Stromal cell of bone marrow (primary cell): ENCODE measurements around the gene CMIP.
"Not testable (repeated sequence)": the region's sequence is repeated elsewhere in the genome, so short reads cannot be mapped to it uniquely, and the experiment has no call there.

Source experiments
- DNase-seq: peaks from one replicate; pipeline ENCODE4 v3.0.0-alpha.2; 2012; ENCODE audit warnings: low read depth

Gene CMIP

GRCh38 chr16:81719993-81720392, 275.4 kb downstream of the CMIP start:
- no peak for DNase-seq

- no peak for DNase-seq
Observed at GRCh38 chr16:81720973-81721906, 276.6 kb downstream of the CMIP start.

GRCh38 chr16:81723098-81723723, 278.6 kb downstream of the CMIP start:
- DNase-seq, result peak; percentile 62

- DNase-seq, result no peak
Observed at GRCh38 chr16:81728435-81728834, 283.8 kb downstream of the CMIP start.

- DNase-seq, result no peak
Observed at GRCh38 chr16:81729451-81729850, 284.8 kb downstream of the CMIP start.

- DNase-seq, result peak; percentile 38
Observed at GRCh38 chr16:81730090-81731051, 285.8 kb downstream of the CMIP start.

GRCh38 chr16:81731649-81732048, 287.0 kb downstream of the CMIP start:
- no peak for DNase-seq

- no peak for DNase-seq
Observed at GRCh38 chr16:81732699-81733098, 288.1 kb downstream of the CMIP start.

GRCh38 chr16:81733295-81733694, 288.7 kb downstream of the CMIP start:
- DNase-seq, result no peak

- no peak for DNase-seq
Observed at GRCh38 chr16:81734632-81735434, 290.2 kb downstream of the CMIP start.

- DNase-seq, result peak; percentile 31
Observed at GRCh38 chr16:81737885-81738536, 293.4 kb downstream of the CMIP start.

GRCh38 chr16:81738783-81739496, 294.3 kb downstream of the CMIP start:
- DNase-seq, result no peak

GRCh38 chr16:81739503-81739902, 294.9 kb downstream of the CMIP start:
- no peak for DNase-seq

- no peak for DNase-seq
Observed at GRCh38 chr16:81740169-81740568, 295.6 kb downstream of the CMIP start.

GRCh38 chr16:81741430-81741770, 296.8 kb downstream of the CMIP start:
- not testable (repeated sequence) for DNase-seq

- no peak for DNase-seq
Observed at GRCh38 chr16:81744385-81744784, 299.8 kb downstream of the CMIP start.

GRCh38 chr16:81744911-81745310, 300.3 kb downstream of the CMIP start:
- no peak for DNase-seq

GRCh38 chr16:81745704-81746558, 301.3 kb downstream of the CMIP start:
- no peak for DNase-seq

GRCh38 chr16:81746566-81746965, 302.0 kb downstream of the CMIP start:
- no peak for DNase-seq
